ENCODE measurements around the gene SPNS2. TPM values are rescaled to one million over a fixed set of nuclear protein-coding genes. Genes with fewer than 3 reads are reported as not detected.

Gene SPNS2
- total RNA-seq, 1 experiment from 2014 or later, result not detected

- H3K36me3 Mint-ChIP-seq (ENCODE audit: insufficient read depth, unreplicated experiment), result peaks cover 5% of the 10 kb centered on the region
These were observed 1.4 kb upstream of the SPNS2 start for GRCh38 chr17:4497101-4497824.

GRCh38 chr17:4499431-4500190 is 930 bp downstream of the SPNS2 start:
- H3K27me3 Mint-ChIP-seq (ENCODE audit: insufficient read depth, unreplicated experiment), result peaks cover 54% of the 10 kb centered on the region
- no peak overlapping the region for H3K27ac Mint-ChIP-seq (ENCODE audit: low read depth, unreplicated experiment)

More at GRCh38 chr17:4497101-4497824, 1.4 kb upstream of the SPNS2 start:
- ChIA-PET CTCF (interaction anchor here (0.6 to 0.7 kb wide), 2 partner anchors 17 to 69 kb away, joined by 3 read pairs; no protein-coding TSS in a partner anchor), POLR2A (interaction anchor here (0.6 kb wide), 3 partner anchors 17 to 118 kb away, joined by 3 read pairs; no protein-coding TSS in a partner anchor)
- intact Hi-C loops (cut with micrococcal nuclease), result no loop called here
- H3K9me3 Mint-ChIP-seq (ENCODE audit: unreplicated experiment), result no peaks in the 10 kb centered on the region
- TF ChIP-seq CTCF (IDR thresholded peaks at IDR 0.05; ENCODE audit: unreplicated experiment), result no peak
- H3K4me3 Mint-ChIP-seq (ENCODE audit: unreplicated experiment), result peak overlapping the region; percentile 35
- H3K27me3 Mint-ChIP-seq (ENCODE audit: insufficient read depth, unreplicated experiment), result peaks cover 45% of the 10 kb centered on the region
- H3K27ac Mint-ChIP-seq (ENCODE audit: low read depth, unreplicated experiment), result no peak overlapping the region
- BruUV-seq (replicated peaks), result no TSS peak
- peak; percentile 27 for DNase-seq (ENCODE audit: unreplicated experiment)
- peaks cover 17% of the 10 kb centered on the region for H3K4me1 Mint-ChIP-seq (ENCODE audit: insufficient read depth, unreplicated experiment)

GRCh38 chr17:4500191-4500571 is 1.5 kb downstream of the SPNS2 start:
- CTCF ChIA-PET, result no interaction called here
- intact Hi-C loops (cut with micrococcal nuclease), result no loop called here
- peaks cover 54% of the 10 kb centered on the region for H3K27me3 Mint-ChIP-seq (ENCODE audit: insufficient read depth, unreplicated experiment)
- BruUV-seq (replicated peaks), result no TSS peak
- H3K9me3 Mint-ChIP-seq (ENCODE audit: unreplicated experiment), result no peaks in the 10 kb centered on the region
- TF ChIP-seq CTCF (IDR thresholded peaks at IDR 0.05; ENCODE audit: unreplicated experiment), result no peak
- H3K27ac Mint-ChIP-seq (ENCODE audit: low read depth, unreplicated experiment), result no peak overlapping the region
- H3K4me1 Mint-ChIP-seq (ENCODE audit: insufficient read depth, unreplicated experiment), result peaks cover 7% of the 10 kb centered on the region
- no peak overlapping the region for H3K4me3 Mint-ChIP-seq (ENCODE audit: unreplicated experiment)
- DNase-seq (ENCODE audit: unreplicated experiment), result no peak
- POLR2A ChIA-PET, result no interaction called here
- H3K36me3 Mint-ChIP-seq (ENCODE audit: insufficient read depth, unreplicated experiment), result peaks cover 5% of the 10 kb centered on the region

More at GRCh38 chr17:4499431-4500190, 930 bp downstream of the SPNS2 start:
- intact Hi-C loops (cut with micrococcal nuclease), result no loop called here
- no peak overlapping the region for H3K4me3 Mint-ChIP-seq (ENCODE audit: unreplicated experiment)
- CTCF ChIA-PET, result no interaction called here
- H3K36me3 Mint-ChIP-seq (ENCODE audit: insufficient read depth, unreplicated experiment), result peaks cover 5% of the 10 kb centered on the region
- no peaks in the 10 kb centered on the region for H3K9me3 Mint-ChIP-seq (ENCODE audit: unreplicated experiment)
- TF ChIP-seq CTCF (IDR thresholded peaks at IDR 0.05; ENCODE audit: unreplicated experiment), result no peak
- POLR2A ChIA-PET, result no interaction called here
- H3K4me1 Mint-ChIP-seq (ENCODE audit: insufficient read depth, unreplicated experiment), result peaks cover 7% of the 10 kb centered on the region
- no TSS peak for BruUV-seq (replicated peaks)
- DNase-seq (ENCODE audit: unreplicated experiment), result no peak

GRCh38 chr17:4501295-4501949 is 2.7 kb downstream of the SPNS2 start:
- Mint-ChIP-seq H3K27me3 (ENCODE audit: insufficient read depth, unreplicated experiment) (peaks cover 54% of the 10 kb centered on the region), H3K36me3 (ENCODE audit: insufficient read depth, unreplicated experiment) (peaks cover 5% of the 10 kb centered on the region), H3K4me1 (ENCODE audit: insufficient read depth, unreplicated experiment) (peaks cover 7% of the 10 kb centered on the region), H3K27ac (ENCODE audit: low read depth, unreplicated experiment) (no peak overlapping the region), H3K4me3 (ENCODE audit: unreplicated experiment) (no peak overlapping the region), H3K9me3 (ENCODE audit: unreplicated experiment) (no peaks in the 10 kb centered on the region)
- CTCF ChIA-PET, result interaction anchor here (0.7 kb wide), 1 partner anchor 42 kb away, joined by 5 read pairs; no protein-coding TSS in a partner anchor
- no TSS peak for BruUV-seq (replicated peaks)
- no peak for DNase-seq (ENCODE audit: unreplicated experiment)
- no peak for TF ChIP-seq CTCF (IDR thresholded peaks at IDR 0.05; ENCODE audit: unreplicated experiment)
- intact Hi-C loops (cut with micrococcal nuclease), result no loop called here
- POLR2A ChIA-PET, result no interaction called here
